Upper lobe of left lung (tissue), 6 donors: ENCODE results near the gene DCAF15. TPM values are rescaled to one million over a fixed set of nuclear protein-coding genes. Genes with fewer than 3 reads are reported as not detected.

Source experiments
- ATAC-seq, 2 donors: fragments of 200-7000 bp; cut with Tn5 transposase; one replicate each; pipeline ENCODE4 v1.9.1; 2022; ENCODE audit warnings: mild to moderate bottlenecking in 2 of 2, moderate library complexity in 2 of 2; ENCODE audit not compliant: low FRiP score in 2 of 2
- DNase-seq, 2 donors: peaks; one replicate each; pipeline ENCODE4 v3.0.0-alpha.2; 2019 to 2020
- H3K27ac ChIP-seq, 4 donors: fragments of 200-600 bp; sonication (generic); one replicate each; pipeline ENCODE4 v1.5.1; 2016 to 2019
- H3K27me3 ChIP-seq, 4 donors: fragments of 200-600 bp; sonication (generic); one replicate each; pipeline ENCODE4 v1.5.1; 2017 to 2019
- H3K36me3 ChIP-seq, 4 donors: fragments of 200-600 bp; sonication (generic); one replicate each; pipeline ENCODE4 v1.5.1; 2016 to 2019
- H3K4me1 ChIP-seq, 4 donors: fragments of 200-600 bp; sonication (generic); one replicate each; pipeline ENCODE4 v1.5.1; 2018 to 2019
- H3K4me3 ChIP-seq, 4 donors: fragments of 200-600 bp; sonication (generic); one replicate each; pipeline ENCODE4 v1.5.1; 2017 to 2019; ENCODE audit warnings: mild to moderate bottlenecking in 2 of 4, moderate library complexity in 1 of 4
- H3K9me3 ChIP-seq, 4 donors: fragments of 200-600 bp; sonication (generic); one replicate each; pipeline ENCODE4 v1.5.1; 2018 to 2019
- CTCF ChIP-seq, 6 experiments: fragments of 450-650 bp in 4 of 6; fragments of 200-600 bp in 2 of 6; sonication (generic) in 2 of 6; IDR thresholded peaks; one replicate each; pipeline ENCODE4 v1.5.1; 2016 to 2019; ENCODE audit warnings: antibody characterized with exemption in 6 of 6
- EP300 ChIP-seq, 4 donors: sonication (generic); formaldehyde crosslinking; IDR thresholded peaks; one replicate each; pipeline ENCODE4 v1.5.1; 2017; ENCODE audit warnings: antibody characterized with exemption in 4 of 4, control low read depth in 2 of 4
- POLR2A ChIP-seq, 4 donors: fragments of 450-650 bp; IDR thresholded peaks; one replicate each; pipeline ENCODE4 v1.5.1; 2016 to 2017; ENCODE audit warnings: antibody characterized with exemption in 4 of 4, mild to moderate bottlenecking in 2 of 4
- POLR2AphosphoS5 ChIP-seq, 2 donors: sonication (generic); formaldehyde crosslinking; IDR thresholded peaks; one replicate each; pipeline ENCODE4 v1.5.1; 2017; ENCODE audit warnings: antibody characterized with exemption in 2 of 2
- WGBS, 2 donors: methylation state at CpG; one replicate each; pipeline ENCODE4 v1.1.5; 2017 to 2018; 5-methylcytosine and 5-hydroxymethylcytosine counted together
- total RNA-seq, 6 donors: library from RNA; depleted of rRNA in 4 of 6; stranded (reverse); fragments of >200 nt in 4 of 6; gene quantifications; one replicate each; pipeline versions ENCODE4 v1.1.0 to v1.2.1, GENCODE V29; 2016 to 2021
- donor health status: DM: no; HTN: no; CAD: no; lungs with moderate emphysema.
- donor health status: DM: no; HTN: yes; CAD: no; lungs with severe emphysema.

DCAF15 gene
- total RNA-seq, 6 donors from 2014 or later = 20.5 to 51.3 (median 39.0) TPM

- no peaks in the 10 kb centered on the region for H3K27me3 ChIP-seq
Measured at GRCh38 chr19:13980340-13980739, 28.0 kb downstream of the DCAF15 start.

GRCh38 chr19:13981021-13981420 is 28.7 kb downstream of the DCAF15 start:
- TF ChIP-seq EP300 (IDR thresholded peaks at IDR 0.05) = no peak
- TF ChIP-seq CTCF (IDR thresholded peaks at IDR 0.05) = no peak
- no peak for TF ChIP-seq POLR2A (IDR thresholded peaks at IDR 0.05)
- TF ChIP-seq POLR2AphosphoS5 (IDR thresholded peaks at IDR 0.05) = no peak
- Histone ChIP-seq H3K4me1 (peaks cover 21 to 37% (median 29%) of the 10 kb centered on the region in 4 donors), H3K27me3 (no peaks in the 10 kb centered on the region), H3K9me3 (no peaks in the 10 kb centered on the region), H3K4me3 (no peak overlapping the region), H3K27ac (no peak overlapping the region), H3K36me3 (peaks cover 0 to 26% (median 9%) of the 10 kb centered on the region in 4 donors)
- WGBS, 2 donors = 95% methylated on average over 4 to 5 of the region's 5 CpGs
- DNase-seq (no peak), ATAC-seq (no peak)

More at GRCh38 chr19:13980340-13980739, 28.0 kb downstream of the DCAF15 start:
- Histone ChIP-seq H3K9me3 (no peaks in the 10 kb centered on the region), H3K36me3 (peaks cover 0 to 33% (median 12%) of the 10 kb centered on the region in 4 donors), H3K4me3 (no peak overlapping the region), H3K27ac (no peak overlapping the region), H3K4me1 (peaks cover 14 to 30% (median 23%) of the 10 kb centered on the region in 4 donors)
- TF ChIP-seq EP300 (IDR thresholded peaks at IDR 0.05) = no peak
- no peak for TF ChIP-seq POLR2A (IDR thresholded peaks at IDR 0.05)
- TF ChIP-seq POLR2AphosphoS5 (IDR thresholded peaks at IDR 0.05) = no peak
- TF ChIP-seq CTCF (IDR thresholded peaks at IDR 0.05) = no peak
- DNase-seq (peak in 1 of 2 donors; percentile 77), ATAC-seq (no peak)
- WGBS, 2 donors = 95 to 96% methylated on average over 4 to 15 of the region's 15 CpGs

- H3K4me3 ChIP-seq = no peak overlapping the region
- DNase-seq = no peak
- H3K27me3 ChIP-seq = no peaks in the 10 kb centered on the region
- H3K27ac ChIP-seq = no peak overlapping the region
- H3K4me1 ChIP-seq = peaks cover 26 to 41% (median 34%) of the 10 kb centered on the region in 4 donors
- no peak for TF ChIP-seq CTCF (IDR thresholded peaks at IDR 0.05)
- no peak for TF ChIP-seq EP300 (IDR thresholded peaks at IDR 0.05)
- no peak for TF ChIP-seq POLR2A (IDR thresholded peaks at IDR 0.05)
- no peak for TF ChIP-seq POLR2AphosphoS5 (IDR thresholded peaks at IDR 0.05)
- peaks cover 0 to 23% (median 9%) of the 10 kb centered on the region in 4 donors for H3K36me3 ChIP-seq
- no peak for ATAC-seq
- 75 to 87% methylated on average over 9 of the region's 9 CpGs for WGBS, 2 donors
- H3K9me3 ChIP-seq = no peaks in the 10 kb centered on the region
Measured at GRCh38 chr19:13981467-13981866, 29.2 kb downstream of the DCAF15 start.

- H3K4me3 ChIP-seq = no peak overlapping the region
- H3K27me3 ChIP-seq = no peaks in the 10 kb centered on the region
- ATAC-seq (no peak), DNase-seq (peak in 1 of 2 donors; percentile 64)
- H3K9me3 ChIP-seq = no peaks in the 10 kb centered on the region
- no peak for TF ChIP-seq CTCF (IDR thresholded peaks at IDR 0.05)
- peaks cover 0 to 23% (median 9%) of the 10 kb centered on the region in 4 donors for H3K36me3 ChIP-seq
- no peak overlapping the region for H3K27ac ChIP-seq
- 90 to 99% methylated on average over 10 to 14 of the region's 17 CpGs for WGBS, 2 donors
- peaks cover 32 to 47% (median 40%) of the 10 kb centered on the region in 4 donors for H3K4me1 ChIP-seq
Measured at GRCh38 chr19:13981988-13982501, 29.7 kb downstream of the DCAF15 start.

- no peak overlapping the region for H3K4me3 ChIP-seq
- H3K9me3 ChIP-seq = no peaks in the 10 kb centered on the region
- DNase-seq = no peak
- TF ChIP-seq CTCF (IDR thresholded peaks at IDR 0.05) = no peak
- TF ChIP-seq EP300 (IDR thresholded peaks at IDR 0.05) = no peak
- no peak for TF ChIP-seq POLR2A (IDR thresholded peaks at IDR 0.05)
- TF ChIP-seq POLR2AphosphoS5 (IDR thresholded peaks at IDR 0.05) = no peak
- H3K27me3 ChIP-seq = no peaks in the 10 kb centered on the region
- peaks cover 39 to 55% (median 47%) of the 10 kb centered on the region in 4 donors for H3K4me1 ChIP-seq
- no peak for ATAC-seq
- 94 to 100% methylated on average over 1 to 9 of the region's 9 CpGs for WGBS, 2 donors
- no peak overlapping the region for H3K27ac ChIP-seq
- H3K36me3 ChIP-seq = peaks cover 0 to 23% (median 9%) of the 10 kb centered on the region in 4 donors
Measured at GRCh38 chr19:13982773-13983172, 30.5 kb downstream of the DCAF15 start.
